CD4-positive, alpha-beta T cell treated with Interleukin-21 for 1 hour (primary cell): ENCODE data around the gene EIF3C.
"Not testable (repeated sequence)": the region's sequence is repeated elsewhere in the genome, so short reads cannot be mapped to it uniquely, and the experiment has no call there.

Source experiments
- DNase-seq: peaks from one replicate; pipeline ENCODE4 v3.0.0-alpha.2; 2020

Gene EIF3C

GRCh38 chr16:28751487-28751886, 40.2 kb downstream of the EIF3C start, which contains the start of gene NPIPB9:
Gene NPIPB9, plus strand, starts transcription at chr16:28751787.
- DNase-seq, result not testable (repeated sequence)

DNA sequence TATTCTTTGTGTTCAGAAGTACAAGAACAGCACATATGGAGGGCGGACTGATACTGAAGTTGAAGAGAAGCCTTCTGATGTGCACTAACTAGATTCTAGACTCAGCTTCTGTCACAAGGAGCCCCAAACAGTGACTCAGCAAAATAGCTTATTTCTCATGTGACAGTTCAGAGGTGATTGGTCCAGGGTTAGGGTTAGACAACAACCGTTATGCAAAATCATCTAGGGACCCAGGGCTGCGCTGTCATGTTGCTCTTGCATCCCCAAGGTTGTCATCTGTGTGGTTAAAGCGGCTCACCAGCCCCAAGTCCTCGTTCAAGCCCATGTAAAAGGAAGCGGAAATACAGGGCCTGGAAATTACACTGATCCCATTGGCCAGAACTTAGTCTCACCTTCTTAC, 70.4 kb downstream of the EIF3C start:
- not testable (repeated sequence) for DNase-seq

DNA sequence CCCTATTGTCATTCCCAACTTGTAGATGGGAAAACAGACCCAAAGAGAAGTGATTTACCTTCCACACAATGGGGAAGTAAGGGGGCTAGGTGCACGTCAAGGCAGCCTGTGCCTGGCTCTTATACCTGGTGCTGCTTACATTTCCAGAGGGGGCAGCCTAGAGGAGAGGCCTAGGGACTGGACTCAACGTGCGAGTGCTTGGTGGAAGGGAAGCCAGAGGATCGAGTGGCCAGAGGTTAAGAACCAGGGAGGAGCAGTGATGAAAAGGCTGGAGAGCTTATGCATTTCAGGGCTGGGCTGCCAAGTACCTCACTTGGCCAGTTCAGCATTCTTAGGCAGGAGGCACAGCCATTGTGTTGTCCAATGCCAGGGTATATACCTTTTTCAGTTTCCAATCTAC, 71.1 kb downstream of the EIF3C start:
- not testable (repeated sequence) for DNase-seq
